Measurements from ENCODE around the gene SPTBN1.

The SPTBN1 gene

DNA sequence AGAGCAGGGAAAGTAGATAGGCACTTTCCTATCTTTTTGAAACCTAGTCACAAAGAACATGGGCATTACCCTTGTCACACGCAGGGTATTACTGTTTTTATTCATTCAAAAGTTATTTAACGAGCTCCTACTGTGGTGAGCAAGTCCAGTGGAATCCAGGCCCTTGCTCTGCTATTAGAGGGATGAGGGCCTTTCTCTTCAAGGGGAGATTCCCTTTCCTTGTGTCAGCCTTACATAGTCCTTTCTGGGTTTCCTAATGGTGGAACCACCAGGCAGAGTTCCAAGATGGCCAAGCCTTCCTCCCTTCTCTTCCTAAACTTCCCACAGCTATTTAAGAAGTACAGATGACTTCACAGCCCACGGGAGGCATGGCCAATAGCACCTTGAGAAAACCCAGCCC is 64.6 kb downstream of the SPTBN1 start:
- H3F3A ChIP-seq (ENCODE audit: low read depth): no peaks in the 10 kb centered on the region
- no peaks in the 10 kb centered on the region for H3K36me3 ChIP-seq (ENCODE audit: insufficient read depth, low read length)
- H3K4me1 ChIP-seq (ENCODE audit: insufficient read depth, low read length, poor library complexity, severe bottlenecking): peaks cover 6% of the 10 kb centered on the region
- H3K79me2 ChIP-seq (ENCODE audit: insufficient read depth, low read length): peaks cover 9% of the 10 kb centered on the region; the same call in 1 of the 2 replicates
- TF ChIP-seq EZH2phosphoT487 (IDR thresholded peaks at IDR 0.05; ENCODE audit: borderline replicate concordance) (no peak), CTCF (conservative IDR thresholded peaks at IDR 0.05; ENCODE audit: low read length) (no peak)
- no peak overlapping the region for H2AFZ ChIP-seq (ENCODE audit: low read length)
- no peak overlapping the region for H3K4me2 ChIP-seq (ENCODE audit: low read depth, low read length, poor library complexity, severe bottlenecking)
- no peaks in the 10 kb centered on the region for H4K20me1 ChIP-seq (ENCODE audit: insufficient read depth, low read length, poor library complexity, severe bottlenecking)
- no peaks in the 10 kb centered on the region for H3K9me3 ChIP-seq (ENCODE audit: insufficient read depth, low read depth, low read length)
- no peaks in the 10 kb centered on the region for H3K9me2 ChIP-seq (replicated peaks; ENCODE audit: low read depth, low read length)
- H3K4me3 ChIP-seq (ENCODE audit: low read length, poor library complexity, severe bottlenecking): no peak overlapping the region
- H3K27me3 ChIP-seq (ENCODE audit: insufficient read depth, low read length, poor library complexity, severe bottlenecking): no peaks in the 10 kb centered on the region
- no peak overlapping the region for H3K9ac ChIP-seq (ENCODE audit: low read depth, low read length, poor library complexity, severe bottlenecking)

GRCh38 chr2:54522624-54523281 is 66.6 kb downstream of the SPTBN1 start:
- H2AFZ ChIP-seq (ENCODE audit: low read length): no peak overlapping the region
- peak overlapping the region; percentile 12 for H3K4me2 ChIP-seq (ENCODE audit: low read depth, low read length, poor library complexity, severe bottlenecking)
- no peaks in the 10 kb centered on the region for H3F3A ChIP-seq (ENCODE audit: low read depth)
- no peaks in the 10 kb centered on the region for H3K9me2 ChIP-seq (replicated peaks; ENCODE audit: low read depth, low read length)
- H3K79me2 ChIP-seq (ENCODE audit: insufficient read depth, low read length): peaks cover 9% of the 10 kb centered on the region; the same call in 1 of the 2 replicates
- no peak overlapping the region for H3K4me3 ChIP-seq (ENCODE audit: low read length, poor library complexity, severe bottlenecking)
- TF ChIP-seq CTCF (conservative IDR thresholded peaks at IDR 0.05; ENCODE audit: low read length) (peak; percentile 81), EZH2phosphoT487 (IDR thresholded peaks at IDR 0.05; ENCODE audit: borderline replicate concordance) (no peak)
- H3K36me3 ChIP-seq (ENCODE audit: insufficient read depth, low read length): no peaks in the 10 kb centered on the region
- H3K9me3 ChIP-seq (ENCODE audit: insufficient read depth, low read depth, low read length): no peaks in the 10 kb centered on the region
- no peak overlapping the region for H3K9ac ChIP-seq (ENCODE audit: low read depth, low read length, poor library complexity, severe bottlenecking)
- H3K27me3 ChIP-seq (ENCODE audit: insufficient read depth, low read length, poor library complexity, severe bottlenecking): no peaks in the 10 kb centered on the region
- H3K4me1 ChIP-seq (ENCODE audit: insufficient read depth, low read length, poor library complexity, severe bottlenecking): peaks cover 6% of the 10 kb centered on the region
- H4K20me1 ChIP-seq (ENCODE audit: insufficient read depth, low read length, poor library complexity, severe bottlenecking): no peaks in the 10 kb centered on the region

- H4K20me1 ChIP-seq (ENCODE audit: insufficient read depth, low read length, poor library complexity, severe bottlenecking): no peaks in the 10 kb centered on the region
- no peaks in the 10 kb centered on the region for H3F3A ChIP-seq (ENCODE audit: low read depth)
- no peaks in the 10 kb centered on the region for H3K27me3 ChIP-seq (ENCODE audit: insufficient read depth, low read length, poor library complexity, severe bottlenecking)
- no peaks in the 10 kb centered on the region for H3K9me3 ChIP-seq (ENCODE audit: insufficient read depth, low read depth, low read length)
- TF ChIP-seq CTCF (conservative IDR thresholded peaks at IDR 0.05; ENCODE audit: low read length) (no peak), EZH2phosphoT487 (IDR thresholded peaks at IDR 0.05; ENCODE audit: borderline replicate concordance) (no peak)
- H3K79me2 ChIP-seq (ENCODE audit: insufficient read depth, low read length): peaks cover 9% of the 10 kb centered on the region; the same call in 1 of the 2 replicates
- no peak overlapping the region for H3K4me3 ChIP-seq (ENCODE audit: low read length, poor library complexity, severe bottlenecking)
- no peaks in the 10 kb centered on the region for H3K36me3 ChIP-seq (ENCODE audit: insufficient read depth, low read length)
- peaks cover 9% of the 10 kb centered on the region for H3K4me1 ChIP-seq (ENCODE audit: insufficient read depth, low read length, poor library complexity, severe bottlenecking)
- peak overlapping the region; percentile 12 for H3K4me2 ChIP-seq (ENCODE audit: low read depth, low read length, poor library complexity, severe bottlenecking)
- no peak overlapping the region for H2AFZ ChIP-seq (ENCODE audit: low read length)
- H3K9ac ChIP-seq (ENCODE audit: low read depth, low read length, poor library complexity, severe bottlenecking): no peak overlapping the region
- no peaks in the 10 kb centered on the region for H3K9me2 ChIP-seq (replicated peaks; ENCODE audit: low read depth, low read length)
These were observed 67.3 kb downstream of the SPTBN1 start for GRCh38 chr2:54523324-54523959.
